Right atrium auricular region (tissue), 2 donors: Measurements from ENCODE around the gene PTH2. TPM values are rescaled to one million over a fixed set of nuclear protein-coding genes. Genes with fewer than 3 reads are reported as not detected.

Experiments used
- DNase-seq: peaks from one replicate; pipeline ENCODE4 v3.0.0-alpha.2; 2019; ENCODE audit warnings: low spot score
- H3K27ac ChIP-seq, 2 donors: fragments of 200-600 bp; sonication (generic); 1 replicate in 1 of 2; 2 replicates in 1 of 2; pipeline ENCODE4 v1.5.1; 2016 to 2019
- H3K27me3 ChIP-seq, 2 donors: fragments of 200-600 bp; sonication (generic); one replicate each; pipeline versions ENCODE4 v1.5.1 to v1.6.0; 2017 to 2019
- H3K36me3 ChIP-seq: fragments of 200-600 bp; sonication (generic); one replicate; pipeline ENCODE4 v1.5.1; 2016
- H3K4me1 ChIP-seq, 2 donors: fragments of 200-600 bp; sonication (generic); one replicate each; pipeline versions ENCODE4 v1.5.1 to v1.6.0; 2017 to 2019
- H3K4me3 ChIP-seq, 2 donors: fragments of 200-600 bp; sonication (generic); 1 replicate in 1 of 2; 2 replicates in 1 of 2; pipeline ENCODE4 v1.5.1; 2017 to 2019; ENCODE audit warnings: mild to moderate bottlenecking in 1 of 2, moderate library complexity in 1 of 2
- H3K9me3 ChIP-seq, 2 donors: fragments of 200-600 bp; sonication (generic); one replicate each; pipeline ENCODE4 v1.5.1; 2019
- CTCF ChIP-seq, 2 donors: fragments of 200-600 bp; sonication (generic); IDR thresholded peaks; one replicate each; pipeline ENCODE4 v1.5.1; 2019; ENCODE audit warnings: antibody characterized with exemption in 2 of 2
- total RNA-seq, 2 donors: library from RNA; depleted of rRNA; stranded (reverse); fragments of >200 nt; gene quantifications; one replicate each; pipeline ENCODE4 v1.1.0, GENCODE V29; 2016

PTH2 gene
- total RNA-seq, 2 donors from 2014 or later = not detected

GRCh38 chr19:49431330-49431749 lies 8.1 kb upstream of the PTH2 start:
- H3K4me1 ChIP-seq = peaks cover 0 to 19% of the 10 kb centered on the region in 2 donors
- H3K4me3 ChIP-seq = no peak overlapping the region
- no peaks in the 10 kb centered on the region for H3K9me3 ChIP-seq
- H3K36me3 ChIP-seq = no peaks in the 10 kb centered on the region
- DNase-seq = no peak
- TF ChIP-seq CTCF (IDR thresholded peaks at IDR 0.05) = no peak
- H3K27ac ChIP-seq = no peak overlapping the region
- H3K27me3 ChIP-seq = peaks cover 25 to 50% of the 10 kb centered on the region in 2 donors

GRCh38 chr19:49430678-49431329 lies 7.6 kb upstream of the PTH2 start:
- no peak overlapping the region for H3K4me3 ChIP-seq
- H3K9me3 ChIP-seq = no peaks in the 10 kb centered on the region
- peaks cover 0 to 23% of the 10 kb centered on the region in 2 donors for H3K4me1 ChIP-seq
- peaks cover 30 to 52% of the 10 kb centered on the region in 2 donors for H3K27me3 ChIP-seq
- no peak for DNase-seq
- H3K36me3 ChIP-seq = no peaks in the 10 kb centered on the region
- no peak for TF ChIP-seq CTCF (IDR thresholded peaks at IDR 0.05)
- H3K27ac ChIP-seq = no peak overlapping the region

- Histone ChIP-seq H3K4me1 (peaks cover 0 to 23% of the 10 kb centered on the region in 2 donors), H3K36me3 (no peaks in the 10 kb centered on the region), H3K9me3 (no peaks in the 10 kb centered on the region), H3K27me3 (peaks cover 35 to 53% of the 10 kb centered on the region in 2 donors), H3K27ac (no peak overlapping the region), H3K4me3 (no peak overlapping the region)
- no peak for TF ChIP-seq CTCF (IDR thresholded peaks at IDR 0.05)
- DNase-seq = no peak
Observed at GRCh38 chr19:49430172-49430677, 7.0 kb upstream of the PTH2 start.

GRCh38 chr19:49428547-49429451 lies 5.6 kb upstream of the PTH2 start:
- H3K4me3 ChIP-seq = peak overlapping the region in 1 of 2 donors; percentile 5
- H3K9me3 ChIP-seq = no peaks in the 10 kb centered on the region
- no peak for DNase-seq
- no peak overlapping the region for H3K27ac ChIP-seq
- H3K4me1 ChIP-seq = peaks cover 0 to 23% of the 10 kb centered on the region in 2 donors
- no peaks in the 10 kb centered on the region for H3K36me3 ChIP-seq
- H3K27me3 ChIP-seq = peaks cover 44 to 64% of the 10 kb centered on the region in 2 donors
- TF ChIP-seq CTCF (IDR thresholded peaks at IDR 0.05) = no peak

- Histone ChIP-seq H3K4me1 (peaks cover 0 to 28% of the 10 kb centered on the region in 2 donors), H3K4me3 (peak overlapping the region in 1 of 2 donors; percentile 5), H3K9me3 (no peaks in the 10 kb centered on the region), H3K27me3 (peaks cover 49 to 65% of the 10 kb centered on the region in 2 donors), H3K27ac (no peak overlapping the region), H3K36me3 (no peaks in the 10 kb centered on the region)
- DNase-seq = no peak
- TF ChIP-seq CTCF (IDR thresholded peaks at IDR 0.05) = no peak
Observed at GRCh38 chr19:49427855-49428546, 4.8 kb upstream of the PTH2 start.
